Measurements from ENCODE around the gene HSD17B4.

DNA sequence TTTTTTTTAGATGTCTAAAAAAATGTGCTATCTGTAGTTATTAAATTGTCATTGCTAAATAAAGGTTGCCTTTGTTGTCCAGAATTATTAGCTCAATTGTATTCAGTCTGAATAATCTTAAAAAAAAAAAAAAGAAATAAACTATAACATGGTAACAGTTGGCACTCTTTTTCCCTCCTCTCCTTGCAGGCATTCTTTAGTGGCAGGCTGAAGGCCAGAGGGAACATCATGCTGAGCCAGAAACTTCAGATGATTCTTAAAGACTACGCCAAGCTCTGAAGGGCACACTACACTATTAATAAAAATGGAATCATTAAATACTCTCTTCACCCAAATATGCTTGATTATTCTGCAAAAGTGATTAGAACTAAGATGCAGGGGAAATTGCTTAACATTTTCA is 89.4 kb downstream of the HSD17B4 start:
- TF ChIP-seq, protein P1, sequence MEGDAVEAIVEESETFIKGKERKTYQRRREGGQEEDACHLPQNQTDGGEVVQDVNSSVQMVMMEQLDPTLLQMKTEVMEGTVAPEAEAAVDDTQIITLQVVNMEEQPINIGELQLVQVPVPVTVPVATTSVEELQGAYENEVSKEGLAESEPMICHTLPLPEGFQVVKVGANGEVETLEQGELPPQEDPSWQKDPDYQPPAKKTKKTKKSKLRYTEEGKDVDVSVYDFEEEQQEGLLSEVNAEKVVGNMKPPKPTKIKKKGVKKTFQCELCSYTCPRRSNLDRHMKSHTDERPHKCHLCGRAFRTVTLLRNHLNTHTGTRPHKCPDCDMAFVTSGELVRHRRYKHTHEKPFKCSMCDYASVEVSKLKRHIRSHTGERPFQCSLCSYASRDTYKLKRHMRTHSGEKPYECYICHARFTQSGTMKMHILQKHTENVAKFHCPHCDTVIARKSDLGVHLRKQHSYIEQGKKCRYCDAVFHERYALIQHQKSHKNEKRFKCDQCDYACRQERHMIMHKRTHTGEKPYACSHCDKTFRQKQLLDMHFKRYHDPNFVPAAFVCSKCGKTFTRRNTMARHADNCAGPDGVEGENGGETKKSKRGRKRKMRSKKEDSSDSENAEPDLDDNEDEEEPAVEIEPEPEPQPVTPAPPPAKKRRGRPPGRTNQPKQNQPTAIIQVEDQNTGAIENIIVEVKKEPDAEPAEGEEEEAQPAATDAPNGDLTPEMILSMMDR (IDR thresholded peaks at IDR 0.05; ENCODE audit: poor library complexity) = no peak
- no peak for TF ChIP-seq EZH2phosphoT487 (IDR thresholded peaks at IDR 0.05; ENCODE audit: low read depth, severe bottlenecking, unreplicated experiment)

Measured in hepatocyte (in vitro differentiated cells).